HL-60 (cell line): ENCODE measurements around the gene CDK6.
"Not testable (repeated sequence)": the region's sequence is repeated elsewhere in the genome, so short reads cannot be mapped to it uniquely, and the experiment has no call there.

Experiments
- DNase-seq, 2 experiments: peaks; one replicate each; pipeline ENCODE4 v3.0.0-alpha.2; 2010 to 2020; ENCODE audit warnings: low read depth in 1 of 2, low spot score in 1 of 2
- H3K27ac ChIP-seq: fragments of 250-450 bp; sonication (Bioruptor Pico); replicated peaks from 2 replicates; pipeline ENCODE4 v1.5.1; 2020; ENCODE audit warnings: mild to moderate bottlenecking, moderate library complexity
- H3K27me3 ChIP-seq: fragments of 250-450 bp; sonication (Bioruptor Pico); 2 replicates; pipeline ENCODE4 v1.5.1; 2021; ENCODE audit warnings: mild to moderate bottlenecking, moderate library complexity; ENCODE audit not compliant: insufficient read depth, poor library complexity, severe bottlenecking
- H3K4me3 ChIP-seq: replicated peaks from 2 replicates; pipeline ENCODE4 v1.5.1; 2011; ENCODE audit warnings: mild to moderate bottlenecking, control low read depth, low read length; ENCODE audit not compliant: insufficient read depth
- CTCF ChIP-seq: IDR thresholded peaks from one replicate; pipeline ENCODE4 v1.5.1; 2011; ENCODE audit warnings: low read length, control low read depth, inconsistent platforms; ENCODE audit not compliant: insufficient read depth
- GABPA ChIP-seq: IDR thresholded peaks from 2 replicates; pipeline ENCODE4 v1.6.1; 2012; ENCODE audit warnings: low read depth
- POLR2AphosphoS5 ChIP-seq: IDR thresholded peaks from 2 replicates; pipeline ENCODE4 v1.6.1; 2012; ENCODE audit warnings: low read depth
- REST ChIP-seq: IDR thresholded peaks from 2 replicates; pipeline ENCODE4 v1.6.1; 2012; ENCODE audit warnings: low read depth; ENCODE audit not compliant: insufficient replicate concordance
- SPI1 ChIP-seq: IDR thresholded peaks from 2 replicates; pipeline ENCODE4 v1.6.1; 2012; ENCODE audit warnings: low read depth, mild to moderate bottlenecking, borderline replicate concordance

CDK6 gene

GRCh38 chr7:92873776-92874175, 37.4 kb upstream of the CDK6 start:
- H3K4me3 ChIP-seq = no peak overlapping the region
- no peaks in the 10 kb centered on the region for H3K27me3 ChIP-seq
- no peak for TF ChIP-seq CTCF
- TF ChIP-seq POLR2AphosphoS5 = no peak
- TF ChIP-seq REST = no peak
- no peak for TF ChIP-seq GABPA
- no peak for TF ChIP-seq SPI1
- no peak overlapping the region for H3K27ac ChIP-seq
- no peak for DNase-seq

GRCh38 chr7:92872701-92873100, 36.3 kb upstream of the CDK6 start:
- no peak for DNase-seq
- Histone ChIP-seq H3K27ac (no peak overlapping the region), H3K4me3 (no peak overlapping the region), H3K27me3 (no peaks in the 10 kb centered on the region)
- TF ChIP-seq REST = no peak

- no peak for TF ChIP-seq GABPA
- TF ChIP-seq CTCF = no peak
- TF ChIP-seq REST = no peak
- TF ChIP-seq SPI1 = no peak
- no peak for TF ChIP-seq POLR2AphosphoS5
- DNase-seq = no peak
- Histone ChIP-seq H3K4me3 (no peak overlapping the region), H3K27me3 (no peaks in the 10 kb centered on the region), H3K27ac (no peak overlapping the region)
These were observed 32.4 kb upstream of the CDK6 start for GRCh38 chr7:92868683-92869293.

GRCh38 chr7:92864169-92864568, 27.8 kb upstream of the CDK6 start:
- DNase-seq, H3K27ac ChIP-seq, H3K4me3 ChIP-seq, H3K27me3 ChIP-seq: not testable (repeated sequence)
